Measurements from ENCODE around the gene GMEB2.
"Not testable (repeated sequence)": the region's sequence is repeated elsewhere in the genome, so short reads cannot be mapped to it uniquely, and the experiment has no call there.

The GMEB2 gene, protein sequence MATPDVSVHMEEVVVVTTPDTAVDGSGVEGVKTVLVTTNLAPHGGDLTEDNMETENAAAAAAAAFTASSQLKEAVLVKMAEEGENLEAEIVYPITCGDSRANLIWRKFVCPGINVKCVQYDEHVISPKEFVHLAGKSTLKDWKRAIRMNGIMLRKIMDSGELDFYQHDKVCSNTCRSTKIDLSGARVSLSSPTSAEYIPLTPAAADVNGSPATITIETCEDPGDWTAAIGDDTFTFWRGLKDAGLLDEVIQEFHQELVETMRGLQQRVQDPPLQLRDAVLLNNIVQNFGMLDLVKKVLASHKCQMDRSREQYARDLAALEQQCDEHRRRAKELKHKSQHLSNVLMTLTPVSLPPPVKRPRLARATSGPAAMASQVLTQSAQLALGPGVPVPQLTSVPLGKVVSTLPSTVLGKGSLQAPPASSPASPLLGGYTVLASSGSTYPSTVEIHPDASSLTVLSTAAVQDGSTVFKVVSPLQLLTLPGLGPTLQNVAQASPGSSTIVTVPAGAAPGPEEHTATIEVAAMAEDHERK

DNA sequence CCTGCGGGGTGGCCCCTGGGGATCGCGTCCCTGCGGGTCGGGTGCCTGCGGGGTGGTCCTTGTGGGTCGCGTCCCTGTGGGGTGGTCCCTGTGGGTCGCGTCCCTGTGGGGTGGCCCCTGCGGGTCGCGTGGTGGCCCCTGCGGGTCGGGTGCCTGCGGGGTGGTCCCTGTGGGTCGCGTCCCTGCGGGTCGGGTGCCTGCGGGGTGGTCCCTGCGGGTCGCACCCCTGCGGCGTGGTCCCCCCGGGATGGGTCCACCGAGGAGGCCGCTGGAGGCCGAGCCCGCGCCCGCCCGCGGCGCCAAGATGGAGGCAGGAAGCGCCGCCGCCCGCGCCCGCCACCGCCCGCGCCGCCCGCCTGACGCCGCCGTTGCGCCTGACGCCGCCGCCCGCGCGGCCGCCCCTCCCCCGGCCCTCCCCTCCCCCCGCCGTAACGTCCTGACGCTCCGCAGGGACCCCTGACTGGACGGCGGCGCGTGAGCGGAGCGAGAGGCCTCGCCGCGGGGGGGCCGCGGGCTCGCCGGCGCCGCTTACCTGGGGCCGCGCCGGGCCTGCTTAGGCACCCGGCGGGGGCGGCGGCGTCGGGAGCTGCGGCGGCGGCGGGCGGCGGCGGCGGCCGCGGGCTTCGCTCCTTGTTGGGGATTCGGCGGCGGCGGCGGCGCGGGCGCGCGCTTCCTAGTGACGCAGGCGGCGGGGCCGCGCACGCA is at the start of gene GMEB2:
GMEB2 (minus strand) TSS at position 678 of the 705 bp plus-strand sequence. CDS start 7,704 bp downstream, outside the sequence.
- DNase-seq = peak; percentile 95

DNA sequence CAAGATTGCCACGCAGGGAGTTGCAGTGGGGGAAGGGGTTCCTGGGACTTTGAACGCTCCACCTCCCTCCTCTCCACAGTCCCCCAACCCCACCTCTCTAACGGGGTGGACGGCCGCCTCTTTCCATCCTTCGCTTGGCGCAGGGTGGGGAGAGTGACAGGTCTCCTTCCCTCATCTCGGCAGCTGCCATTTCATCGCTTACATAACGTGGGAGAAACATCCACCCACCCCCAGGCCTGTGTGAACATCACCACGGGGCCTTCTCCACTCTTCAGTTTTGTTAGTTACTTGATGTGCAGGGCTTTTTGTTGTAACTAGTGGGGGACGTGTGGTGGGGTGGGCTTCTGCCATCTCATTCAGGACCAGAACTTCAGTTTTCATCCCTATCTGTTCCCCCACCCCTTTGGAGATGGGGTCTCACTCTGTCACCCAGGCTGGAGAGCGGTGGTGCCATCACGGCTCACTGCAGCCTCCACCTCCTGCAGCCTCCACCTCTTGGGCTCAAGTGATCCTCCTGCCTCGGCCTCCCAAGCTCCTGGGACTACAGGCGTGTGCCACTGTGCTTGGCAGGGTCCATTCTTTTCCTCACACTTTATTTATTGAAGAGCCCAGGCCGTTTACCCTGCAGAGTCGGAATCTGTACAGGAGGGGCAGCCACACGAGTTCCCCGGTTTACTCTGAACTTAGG is 48.9 kb upstream of the GMEB2 start:
- no peak for DNase-seq

DNA sequence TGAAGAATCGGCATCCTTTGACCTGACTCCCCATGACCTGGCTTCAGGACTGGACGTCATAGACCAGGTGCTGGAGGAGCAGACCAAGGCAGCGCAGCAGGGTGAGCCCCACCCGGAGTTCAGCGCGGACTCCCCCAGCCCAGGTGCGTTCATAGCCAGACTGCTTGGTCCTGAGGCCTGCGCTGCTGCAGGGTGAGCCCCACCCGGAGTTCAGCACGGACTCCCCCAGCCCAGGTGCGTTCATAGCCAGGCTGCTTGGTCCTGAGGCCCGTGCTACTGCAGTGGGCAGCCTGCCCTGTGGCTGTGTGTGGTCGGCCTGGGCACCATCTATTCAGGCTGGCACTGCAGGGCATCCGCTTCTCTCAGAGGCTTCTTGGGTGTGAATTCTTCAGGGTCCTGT is 47.0 kb upstream of the GMEB2 start:
- DNase-seq = no peak

DNA sequence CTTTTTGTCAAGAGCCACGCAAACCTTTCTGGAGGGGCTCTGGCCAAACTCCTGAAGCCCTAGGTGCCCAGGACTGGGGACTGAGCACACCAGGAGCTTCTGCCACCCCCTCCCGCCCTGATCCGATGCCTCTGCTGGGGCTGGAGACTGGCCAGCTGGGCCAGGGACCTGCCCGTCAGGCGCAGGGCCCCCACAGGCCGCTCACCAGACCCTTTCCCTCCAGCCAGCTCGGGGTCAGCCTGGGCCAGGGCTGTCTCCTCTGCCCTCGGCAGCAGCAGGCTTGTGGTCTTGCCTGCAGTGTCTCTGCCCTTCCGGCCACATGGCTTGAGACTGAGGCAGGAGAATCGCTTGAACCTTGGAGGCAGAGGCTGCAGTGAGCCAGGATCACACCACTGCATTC is 45.8 kb upstream of the GMEB2 start:
- no peak for DNase-seq

DNA sequence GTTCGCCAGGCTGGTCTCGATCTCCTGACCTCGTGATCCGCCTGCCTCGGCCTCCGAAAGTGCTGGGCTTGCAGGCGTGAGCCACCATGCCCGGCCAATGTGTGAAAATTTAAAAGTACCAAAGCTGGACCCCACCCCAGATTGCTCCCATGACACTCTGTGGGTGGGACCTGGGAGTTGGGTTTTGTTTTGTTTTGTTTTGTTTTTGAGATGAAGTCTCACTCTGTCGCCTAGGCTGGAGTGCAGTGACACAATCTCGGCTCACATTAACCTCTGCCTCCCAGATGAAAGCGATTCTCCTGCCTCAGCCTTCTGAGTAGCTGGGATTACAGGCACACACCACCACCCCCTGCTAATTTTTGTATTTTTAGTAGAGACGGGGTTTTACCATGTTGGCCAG is 44.8 kb upstream of the GMEB2 start:
- not testable (repeated sequence) for DNase-seq

DNA sequence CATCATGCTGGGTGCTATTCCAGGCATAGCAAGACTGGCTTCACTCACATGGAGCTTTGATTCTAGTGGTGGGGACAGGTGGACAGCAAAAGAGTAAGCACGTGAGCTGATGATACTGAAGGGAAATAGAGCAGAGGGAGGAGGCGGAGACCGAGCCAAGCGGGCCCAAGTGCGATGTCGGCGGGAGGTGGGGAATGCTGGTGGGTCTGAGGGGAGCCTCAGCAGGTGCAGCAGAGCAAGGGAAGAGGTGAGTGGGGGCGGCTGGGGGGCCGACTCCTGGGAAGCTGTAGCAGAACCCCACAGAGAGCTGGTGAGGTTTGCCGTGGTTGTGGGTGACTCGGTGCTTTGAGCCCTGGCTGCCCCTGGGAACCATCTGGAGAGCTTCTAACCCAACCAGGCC is 41.5 kb upstream of the GMEB2 start:
- no peak for DNase-seq

DNA sequence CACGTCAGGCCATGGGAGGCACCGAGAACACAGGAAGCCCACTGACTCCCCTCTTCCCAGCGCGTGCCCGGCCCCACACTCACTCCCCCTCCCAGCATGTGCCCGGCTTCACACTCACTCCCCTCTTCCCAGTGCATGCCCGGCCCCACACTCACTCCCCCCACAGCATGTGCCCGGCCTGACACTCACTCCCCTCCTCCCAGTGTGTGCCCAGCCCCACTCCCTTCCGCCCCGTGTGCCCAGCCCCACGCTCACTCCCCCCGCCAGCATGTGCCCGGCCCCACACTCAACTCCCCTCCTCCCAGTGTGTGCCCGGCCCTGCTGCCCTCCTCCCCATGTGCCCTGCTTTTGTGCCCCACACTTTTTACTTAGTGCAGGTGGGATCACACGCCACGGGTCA is 41.0 kb upstream of the GMEB2 start:
- DNase-seq = no peak

DNA sequence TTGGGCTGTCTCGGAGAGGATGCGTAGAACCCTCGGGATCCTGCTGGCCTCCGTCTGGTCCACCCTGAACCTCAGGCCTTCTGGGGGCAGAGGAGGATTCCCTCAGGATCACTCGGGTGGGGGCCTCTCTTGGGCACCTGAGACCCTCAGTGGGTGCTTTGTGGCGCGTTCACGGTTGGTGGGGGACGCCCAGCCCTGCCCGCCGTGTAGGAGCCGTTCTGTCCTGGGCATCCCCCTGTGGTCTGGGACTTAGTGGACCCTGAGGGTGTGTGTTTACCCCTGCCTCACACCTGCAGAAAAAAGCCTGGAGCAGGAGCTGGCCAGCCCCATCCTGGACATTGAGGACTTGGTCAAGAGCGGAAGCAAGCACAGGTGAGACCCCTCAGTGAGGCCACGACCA is 38.8 kb upstream of the GMEB2 start:
- no peak for DNase-seq

DNA sequence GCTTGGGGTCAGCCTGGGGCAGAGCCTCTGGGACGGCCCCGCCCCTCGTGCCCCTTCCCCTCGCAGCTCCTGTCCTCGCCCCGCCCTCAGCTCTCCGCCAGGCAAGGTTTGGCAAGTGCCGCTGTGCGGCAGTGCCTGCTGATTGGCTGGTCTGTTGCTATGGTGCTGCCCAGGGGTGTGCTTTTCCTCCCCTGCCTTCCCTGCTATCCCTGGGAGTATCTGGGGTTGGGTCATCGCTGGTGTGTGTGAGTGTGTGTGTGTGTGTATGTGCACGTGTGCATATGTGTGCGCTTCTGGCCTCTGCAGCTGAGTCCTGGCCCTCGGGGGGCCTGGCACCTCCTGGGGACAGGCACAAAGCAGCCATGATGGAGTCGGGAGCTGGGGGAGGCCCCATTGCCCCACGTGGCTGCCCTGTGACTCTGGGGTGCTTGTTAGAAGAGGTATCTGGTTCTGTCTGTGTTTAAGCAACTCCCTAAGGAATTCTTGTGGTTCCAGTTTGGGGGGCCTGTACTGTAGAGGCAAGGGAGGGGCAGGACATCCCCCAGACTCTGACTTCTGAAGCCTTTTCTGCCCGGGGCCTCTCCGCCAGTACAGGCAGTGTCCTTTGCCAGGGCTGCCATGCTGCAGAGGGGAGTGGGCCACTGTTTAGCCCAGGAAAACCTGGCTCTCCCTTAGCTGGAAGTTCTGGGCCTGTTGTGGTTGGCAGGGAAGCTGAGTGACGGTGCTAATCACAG is 38.1 kb upstream of the GMEB2 start:
- DNase-seq = no peak

DNA sequence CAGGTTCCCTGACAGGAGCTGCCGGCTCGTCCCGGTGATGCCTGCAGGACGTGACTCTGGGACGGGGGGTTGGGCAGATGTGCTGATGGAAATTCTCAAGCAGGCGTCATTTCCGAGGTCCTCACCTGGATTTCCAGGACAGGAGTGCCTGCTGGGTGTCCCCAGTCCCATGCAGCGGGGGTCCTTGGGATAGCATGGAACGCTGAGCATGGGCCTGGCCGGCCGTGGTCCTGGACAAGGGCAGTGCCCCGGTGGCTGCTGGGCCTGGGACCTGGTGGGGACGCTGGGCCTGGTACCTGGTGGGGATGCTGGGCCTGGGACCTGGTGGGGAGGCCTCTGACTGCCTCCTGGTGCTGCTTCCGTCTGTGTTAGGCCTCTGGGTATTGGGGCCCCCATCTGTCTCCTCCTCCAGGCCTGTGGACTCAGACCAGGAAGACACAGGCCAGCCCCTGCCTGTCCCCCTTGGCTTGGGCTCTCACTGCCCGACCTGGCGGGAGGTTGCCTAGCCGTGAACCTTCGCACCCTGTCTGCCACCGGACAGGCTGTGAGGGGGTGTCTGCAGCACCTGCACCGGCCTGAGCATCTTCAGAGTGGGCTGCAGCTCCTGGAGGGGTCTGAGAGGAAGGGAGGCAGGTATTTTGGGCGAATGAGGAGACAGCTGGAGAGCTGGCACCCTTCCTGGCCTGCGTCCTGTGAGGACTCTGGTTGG is 37.4 kb upstream of the GMEB2 start:
- DNase-seq = no peak

DNA sequence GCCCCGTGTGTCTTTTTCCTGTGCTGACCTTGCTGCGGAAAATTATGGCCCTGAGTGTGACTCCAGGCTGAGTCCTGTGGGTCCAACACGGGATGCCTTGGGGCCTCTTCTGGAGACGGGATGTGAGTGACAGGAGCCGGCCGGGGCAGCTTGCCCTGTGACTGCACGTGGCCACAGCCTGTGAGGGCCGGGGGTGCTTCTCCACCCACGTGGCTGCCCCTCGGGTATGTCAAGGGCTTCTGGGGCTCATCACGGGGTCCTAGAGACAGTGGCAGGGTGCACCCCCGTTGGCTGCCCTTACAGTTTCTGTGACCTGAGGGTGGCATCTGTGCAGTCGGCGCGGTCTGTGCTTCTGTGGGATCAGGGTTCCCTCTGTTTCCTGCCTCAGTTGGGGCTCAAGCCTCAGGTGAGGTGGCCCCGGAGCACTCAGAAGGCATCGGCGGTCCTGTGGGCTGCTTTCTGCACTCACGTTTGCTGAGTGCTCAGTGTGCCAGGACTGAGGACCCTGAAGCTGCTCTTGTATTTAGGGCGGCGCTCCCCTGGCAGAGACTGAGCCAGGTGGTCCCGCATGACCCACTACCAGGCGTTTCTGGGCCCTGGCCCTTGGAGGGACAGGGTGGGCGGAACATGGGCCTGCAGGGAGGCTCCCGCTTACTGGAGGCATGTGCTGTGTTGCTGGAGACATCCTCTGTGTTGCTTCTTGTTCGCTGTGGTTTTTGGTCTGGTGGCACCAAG is 36.6 kb upstream of the GMEB2 start:
- DNase-seq = no peak

DNA sequence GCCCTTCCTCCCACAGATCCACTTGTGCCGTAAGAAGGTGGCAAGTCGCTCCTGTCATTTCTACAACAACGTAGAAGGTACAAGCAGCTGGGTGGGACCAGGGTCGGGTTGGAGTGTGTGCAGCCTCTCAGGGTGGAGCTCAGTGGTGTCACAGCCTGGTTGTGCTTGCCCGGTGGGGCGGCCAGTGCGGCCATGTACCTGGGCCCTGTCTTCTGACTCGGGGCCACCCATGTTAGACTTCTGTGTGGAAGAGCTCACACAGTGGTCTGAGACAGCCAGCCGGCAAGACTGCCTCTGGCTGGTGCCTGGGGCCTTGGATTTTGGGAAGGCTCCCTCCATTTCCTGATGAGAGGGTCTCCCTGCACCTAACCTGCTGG is 35.9 kb upstream of the GMEB2 start:
- DNase-seq = no peak

DNA sequence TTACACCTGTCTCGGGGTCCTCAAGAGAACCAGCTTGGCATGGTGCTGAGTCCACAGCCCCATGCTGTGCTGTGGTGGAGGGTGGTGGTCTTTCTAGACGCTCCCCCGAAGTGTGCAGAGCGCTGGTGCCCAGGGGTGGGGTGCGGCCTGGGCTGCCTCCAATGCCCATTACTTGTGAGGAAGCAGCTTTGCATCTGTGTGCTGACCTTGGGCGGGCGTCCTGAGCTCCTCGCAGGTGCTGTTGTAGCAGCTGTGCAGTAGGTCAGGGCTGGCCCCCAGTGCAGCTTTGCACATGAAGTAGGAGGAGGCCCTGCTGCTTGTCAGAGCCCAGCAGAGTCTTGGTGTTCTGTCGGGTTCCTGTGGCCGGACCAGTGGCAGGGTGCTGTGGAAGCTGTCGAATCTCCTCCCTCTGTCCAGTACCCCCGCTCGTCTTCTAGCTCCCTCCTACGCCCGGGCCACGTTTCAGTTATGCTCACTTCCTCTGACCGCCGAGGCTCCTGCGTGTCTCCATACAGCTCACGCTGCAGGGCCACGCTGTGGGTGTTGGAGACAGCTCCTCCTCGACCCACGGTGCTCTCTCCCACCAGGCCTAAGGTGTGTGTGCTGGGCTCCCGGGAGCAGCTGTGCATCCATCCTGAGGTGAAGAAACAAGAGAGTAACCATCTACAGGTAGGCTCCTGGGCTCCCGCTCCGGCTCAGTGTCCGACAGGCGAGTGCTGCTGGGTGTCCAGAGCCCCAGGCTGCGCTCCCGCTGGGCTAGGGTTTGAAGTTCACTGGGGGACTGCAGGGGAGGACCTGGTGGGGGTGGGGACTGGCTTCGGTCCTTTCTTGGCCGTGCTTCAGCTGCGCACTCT is 35.3 kb upstream of the GMEB2 start:
- no peak for DNase-seq

DNA sequence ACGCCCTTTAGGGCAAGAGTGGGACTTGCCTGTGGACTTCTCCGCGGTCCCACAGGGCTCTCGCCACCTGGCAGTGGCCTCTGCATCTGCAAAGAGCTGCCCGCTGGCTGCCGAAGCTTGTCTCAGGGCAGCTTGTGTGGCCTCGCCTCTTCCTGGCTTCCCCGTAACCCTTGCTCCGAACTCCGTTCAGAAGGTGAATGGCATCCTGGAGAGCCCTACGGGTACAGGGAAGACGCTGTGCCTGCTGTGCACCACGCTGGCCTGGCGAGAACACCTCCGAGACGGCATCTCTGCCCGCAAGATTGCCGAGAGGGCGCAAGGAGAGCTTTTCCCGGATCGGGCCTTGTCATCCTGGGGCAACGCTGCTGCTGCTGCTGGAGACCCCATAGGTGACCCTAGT is 34.2 kb upstream of the GMEB2 start:
- no peak for DNase-seq

DNA sequence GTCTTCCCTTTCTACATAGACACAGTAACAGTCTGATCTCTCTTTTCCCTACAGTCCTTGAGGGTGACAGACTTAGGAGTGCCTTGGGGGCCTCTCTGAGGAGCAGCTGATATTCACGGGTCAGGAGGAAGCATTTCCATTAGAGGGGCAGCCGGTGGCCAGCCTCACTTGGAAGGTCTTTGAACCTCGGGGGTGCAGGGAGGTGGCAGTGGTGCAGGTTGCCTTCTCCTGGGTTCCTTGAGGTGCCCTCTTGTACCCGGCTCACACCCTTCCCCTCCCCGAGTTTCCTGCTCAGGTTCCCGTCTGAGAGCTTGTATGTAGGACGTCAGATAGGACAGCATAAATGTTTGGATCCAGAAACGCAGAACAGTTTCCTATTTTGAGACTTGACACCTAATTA is 33.7 kb upstream of the GMEB2 start:
- no peak for DNase-seq

DNA sequence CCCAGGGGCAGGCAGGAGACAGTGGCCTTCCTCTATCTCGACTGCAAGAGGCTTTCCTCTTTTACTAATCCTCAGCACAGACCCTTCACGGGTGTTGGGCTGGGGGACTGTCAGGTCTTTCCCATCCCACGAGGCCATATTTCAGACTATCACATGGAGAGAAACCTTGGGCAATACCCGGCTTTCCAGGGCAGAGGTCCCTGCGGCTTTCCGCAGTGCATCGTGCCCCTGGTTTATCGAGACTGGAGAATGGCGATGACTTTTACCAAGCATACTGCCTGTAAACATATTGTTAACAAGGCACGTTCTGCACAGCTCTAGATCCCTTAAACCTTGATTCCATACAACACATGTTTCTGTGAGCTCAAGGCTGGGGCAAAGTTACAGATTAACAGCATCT is 33.3 kb upstream of the GMEB2 start:
- not testable (repeated sequence) for DNase-seq

DNA sequence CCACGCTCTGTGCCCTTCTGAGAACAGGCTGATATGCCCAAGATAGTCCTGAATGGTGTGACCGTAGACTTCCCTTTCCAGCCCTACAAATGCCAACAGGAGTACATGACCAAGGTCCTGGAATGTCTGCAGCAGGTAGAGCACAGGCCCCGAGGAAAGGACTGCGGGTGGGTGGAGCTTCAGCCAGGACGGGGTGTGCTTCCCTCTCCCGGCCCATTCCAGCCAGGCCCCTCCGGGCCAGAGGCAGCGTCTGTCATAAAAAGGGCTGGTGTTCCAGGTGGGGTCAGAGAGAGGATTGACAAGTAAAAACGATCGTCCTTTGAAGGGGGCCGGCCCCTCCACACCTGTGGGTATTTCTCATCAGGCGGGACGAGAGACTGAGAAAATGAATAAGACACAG is 32.5 kb upstream of the GMEB2 start:
- no peak for DNase-seq

DNA sequence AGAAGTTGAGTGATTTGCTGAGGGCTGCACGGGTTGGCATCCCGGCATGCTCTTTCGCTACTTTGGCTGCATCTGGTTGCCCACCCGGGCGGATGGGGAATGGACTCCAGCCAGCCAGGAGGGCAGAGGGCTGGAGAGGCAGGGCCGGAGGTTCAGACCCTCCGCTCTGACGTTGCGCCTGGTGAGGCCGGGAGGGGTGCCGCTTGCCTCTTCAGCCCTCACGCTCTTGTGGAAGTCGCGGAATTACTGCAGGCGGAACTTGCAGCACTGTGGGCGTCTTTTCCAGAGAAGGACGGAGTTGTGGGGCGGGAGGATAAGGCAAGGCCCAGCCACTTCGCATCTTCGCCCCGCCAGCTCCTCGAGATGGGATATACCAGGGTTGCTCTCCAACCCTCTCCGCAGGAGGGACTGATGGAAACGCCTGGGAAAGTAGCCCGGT is 31.9 kb upstream of the GMEB2 start:
- DNase-seq = peak; percentile 64

DNA sequence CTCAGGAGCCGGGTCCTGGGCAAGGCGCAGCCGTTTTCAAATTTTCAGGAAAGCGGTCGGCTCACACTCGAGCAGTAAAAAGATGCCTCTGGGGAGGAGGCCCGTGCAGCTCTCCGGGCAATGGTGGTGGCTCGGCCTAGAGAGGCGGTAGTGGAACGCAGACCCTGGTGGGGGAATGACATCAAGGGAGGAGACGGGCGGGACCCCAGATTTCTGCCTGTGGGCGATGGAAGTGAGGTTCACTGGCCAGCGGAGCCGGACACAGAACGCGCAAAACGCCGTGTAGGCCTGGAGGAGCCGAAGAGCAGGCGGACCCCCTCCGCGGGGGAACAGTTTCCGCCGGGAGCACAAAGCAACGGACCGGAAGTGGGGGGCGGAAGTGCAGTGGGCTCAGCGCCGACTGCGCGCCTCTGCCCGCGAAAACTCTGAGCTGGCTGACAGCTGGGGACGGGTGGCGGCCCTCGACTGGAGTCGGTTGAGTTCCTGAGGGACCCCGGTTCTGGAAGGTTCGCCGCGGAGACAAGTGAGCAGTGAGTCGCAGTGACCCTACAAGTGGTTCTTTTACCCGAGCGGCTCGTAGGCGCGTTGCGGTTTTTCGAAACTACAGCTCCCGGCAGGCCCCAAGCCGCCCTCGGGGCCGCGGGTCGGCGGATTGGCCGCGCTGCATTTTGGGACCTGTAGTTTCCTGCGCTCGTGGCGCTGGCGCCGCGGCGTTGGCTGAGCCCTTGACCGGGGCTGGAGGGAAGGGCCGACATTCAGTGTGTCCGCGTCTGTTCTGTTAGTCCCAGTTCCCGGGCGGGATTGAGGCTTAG is 31.2 kb upstream of the GMEB2 start, which contains the start of gene RTEL1:
RTEL1 (plus strand) TSS at position 376 of the 812 bp plus-strand sequence. CDS start 1,091 bp downstream, outside the sequence.
- DNase-seq = peak; percentile 96

Data from DMS53 (cell line).